LNCaP clone FGC (cell line): ENCODE data around the gene DNAJB13.

Experiments used
- DNase-seq: peaks from one replicate; pipeline ENCODE4 v3.0.0-alpha.2; 2011; ENCODE audit warnings: low read depth
- H3K4me3 ChIP-seq: 2 replicates; pipeline ENCODE4 v1.5.1; 2011; ENCODE audit warnings: mild to moderate bottlenecking, low read depth, low read length, control low read depth
- CTCF ChIP-seq: IDR thresholded peaks from 2 replicates; pipeline ENCODE4 v1.5.1; 2012; ENCODE audit warnings: mild to moderate bottlenecking; ENCODE audit not compliant: control insufficient read depth, insufficient read depth; ENCODE audit errors: extremely low read depth

Gene DNAJB13

GRCh38 chr11:74015919-74016684, 65.3 kb downstream of the DNAJB13 start:
- TF ChIP-seq CTCF, result no peak
- DNase-seq, result no peak
- H3K4me3 ChIP-seq, result no peak overlapping the region

DNA sequence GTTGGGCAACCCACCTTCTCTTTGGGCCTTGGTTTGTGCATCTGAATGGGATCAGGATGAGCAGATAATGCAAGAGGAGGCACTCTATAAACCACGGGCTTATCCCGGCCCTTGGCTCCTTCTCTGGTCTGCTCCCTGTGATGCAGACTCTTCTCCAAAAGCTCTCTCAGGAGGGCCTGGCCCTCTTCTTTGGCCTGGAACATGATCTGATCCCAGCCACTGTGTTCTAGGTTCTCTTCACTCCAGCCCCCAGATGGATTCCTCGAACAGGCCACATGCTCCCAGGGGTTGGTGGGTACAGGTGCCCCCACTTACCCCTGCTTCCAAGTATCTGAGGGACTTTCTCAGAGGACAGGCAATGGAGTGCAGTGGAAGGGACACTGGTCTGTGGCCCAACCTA, 66.8 kb downstream of the DNAJB13 start:
- H3K4me3 ChIP-seq, result no peak overlapping the region
- no peak for DNase-seq
- TF ChIP-seq CTCF, result no peak

GRCh38 chr11:74018331-74019005, 67.6 kb downstream of the DNAJB13 start:
- no peak overlapping the region for H3K4me3 ChIP-seq
- TF ChIP-seq CTCF, result no peak
- peak; percentile 82 for DNase-seq

- no peak for TF ChIP-seq CTCF
- DNase-seq, result no peak
- H3K4me3 ChIP-seq, result no peak overlapping the region
Measured at GRCh38 chr11:74019104-74019738, 68.4 kb downstream of the DNAJB13 start.

GRCh38 chr11:74019860-74020259, 69.0 kb downstream of the DNAJB13 start:
- DNase-seq, result no peak
- H3K4me3 ChIP-seq, result no peak overlapping the region
- no peak for TF ChIP-seq CTCF
